Chondrocyte (in vitro differentiated cells): ENCODE data around the gene KRT6A. TPM values are rescaled to one million over a fixed set of nuclear protein-coding genes. Genes with fewer than 3 reads are reported as not detected.

Source experiments
- DNase-seq: peaks from one replicate; pipeline ENCODE4 v3.0.0; 2021; ENCODE audit warnings: mixed read lengths, low spot score
- H3K27ac Mint-ChIP-seq: one replicate; pipeline ENCODE4 v1.8.0; 2021; ENCODE audit warnings: mild to moderate bottlenecking, moderate library complexity, mixed read lengths; ENCODE audit not compliant: unreplicated experiment
- H3K27me3 Mint-ChIP-seq: 2 replicates; pipeline ENCODE4 v1.8.0; 2021; ENCODE audit warnings: low read depth, mixed read lengths
- H3K36me3 Mint-ChIP-seq: 2 replicates; pipeline ENCODE4 v1.8.0; 2021; ENCODE audit warnings: low read depth, mixed read lengths
- H3K4me1 Mint-ChIP-seq: 2 replicates; pipeline ENCODE4 v1.8.0; 2021; ENCODE audit warnings: low read depth, mild to moderate bottlenecking, mixed read lengths
- H3K4me3 Mint-ChIP-seq: one replicate; pipeline ENCODE4 v1.8.0; 2021; ENCODE audit warnings: mild to moderate bottlenecking, moderate library complexity, mixed read lengths; ENCODE audit not compliant: unreplicated experiment
- H3K9me3 Mint-ChIP-seq: 2 replicates; pipeline ENCODE4 v1.8.0; 2021; ENCODE audit warnings: low read depth, mixed read lengths
- total RNA-seq: library from RNA; stranded (reverse); gene quantifications from 3 replicates; pipeline ENCODE4 v1.2.1, GENCODE V29; 2021
- TF ChIP-seq, protein P1 (sequence below): fragments of 200-600 bp; sonication (generic); IDR thresholded peaks from 2 replicates; pipeline ENCODE4 v1.5.0; 2021; ENCODE audit warnings: antibody characterized with exemption, mild to moderate bottlenecking, moderate library complexity

Gene KRT6A
- total RNA-seq, 1 donor from 2014 or later, result not detected

DNA sequence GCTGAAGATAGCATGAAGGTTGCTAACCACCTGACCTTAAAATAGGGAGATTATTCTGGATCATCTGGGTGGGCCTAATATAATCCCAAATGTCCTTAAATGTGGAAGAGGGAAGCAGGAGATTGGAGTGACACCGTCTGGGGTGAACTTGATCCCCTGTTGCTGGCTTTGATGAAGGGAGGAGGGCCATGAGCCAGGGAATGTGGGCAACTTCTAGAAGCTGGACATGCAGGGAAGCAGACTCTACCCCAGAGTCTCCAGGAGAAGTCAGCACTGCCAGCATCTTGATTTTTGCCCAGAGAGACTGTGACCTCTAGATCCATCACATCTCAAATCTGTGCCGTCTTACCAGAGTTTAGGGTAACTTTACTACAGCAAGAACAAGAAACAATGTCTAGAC lies 36.4 kb upstream of the KRT6A start:
- Mint-ChIP-seq H3K4me1 (no peaks in the 10 kb centered on the region), H3K9me3 (no peaks in the 10 kb centered on the region), H3K27ac (no peak overlapping the region), H3K27me3 (peaks cover 27% of the 10 kb centered on the region), H3K36me3 (no peaks in the 10 kb centered on the region), H3K4me3 (no peak overlapping the region)
- TF ChIP-seq, protein P1, sequence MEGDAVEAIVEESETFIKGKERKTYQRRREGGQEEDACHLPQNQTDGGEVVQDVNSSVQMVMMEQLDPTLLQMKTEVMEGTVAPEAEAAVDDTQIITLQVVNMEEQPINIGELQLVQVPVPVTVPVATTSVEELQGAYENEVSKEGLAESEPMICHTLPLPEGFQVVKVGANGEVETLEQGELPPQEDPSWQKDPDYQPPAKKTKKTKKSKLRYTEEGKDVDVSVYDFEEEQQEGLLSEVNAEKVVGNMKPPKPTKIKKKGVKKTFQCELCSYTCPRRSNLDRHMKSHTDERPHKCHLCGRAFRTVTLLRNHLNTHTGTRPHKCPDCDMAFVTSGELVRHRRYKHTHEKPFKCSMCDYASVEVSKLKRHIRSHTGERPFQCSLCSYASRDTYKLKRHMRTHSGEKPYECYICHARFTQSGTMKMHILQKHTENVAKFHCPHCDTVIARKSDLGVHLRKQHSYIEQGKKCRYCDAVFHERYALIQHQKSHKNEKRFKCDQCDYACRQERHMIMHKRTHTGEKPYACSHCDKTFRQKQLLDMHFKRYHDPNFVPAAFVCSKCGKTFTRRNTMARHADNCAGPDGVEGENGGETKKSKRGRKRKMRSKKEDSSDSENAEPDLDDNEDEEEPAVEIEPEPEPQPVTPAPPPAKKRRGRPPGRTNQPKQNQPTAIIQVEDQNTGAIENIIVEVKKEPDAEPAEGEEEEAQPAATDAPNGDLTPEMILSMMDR, result no peak
- DNase-seq, result no peak

DNA sequence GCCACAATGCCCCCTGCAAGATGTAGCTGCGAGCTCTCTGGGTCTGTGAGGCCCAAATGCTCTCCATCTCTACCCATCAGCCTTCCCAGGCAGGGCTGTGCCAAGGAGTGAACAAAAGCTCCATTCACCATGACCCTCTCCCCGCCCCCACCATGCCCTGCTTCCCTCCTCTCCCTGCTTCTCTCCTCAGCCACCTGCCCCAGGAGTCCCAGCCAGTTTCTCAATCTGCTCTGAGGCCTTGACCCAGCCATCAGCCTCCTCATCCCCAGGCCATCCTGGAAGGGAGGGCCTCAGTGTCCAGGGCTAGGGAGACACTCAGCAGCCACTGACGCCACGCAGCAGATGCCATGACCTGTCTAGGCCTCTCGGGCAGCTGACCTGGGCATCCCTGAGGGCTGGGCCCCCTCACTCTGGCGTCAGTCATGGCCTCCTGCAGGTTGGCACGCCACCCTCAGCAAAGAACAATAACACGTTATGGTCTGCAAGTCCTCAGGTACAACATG lies 35.6 kb upstream of the KRT6A start:
- Mint-ChIP-seq H3K4me1 (no peaks in the 10 kb centered on the region), H3K36me3 (no peaks in the 10 kb centered on the region), H3K4me3 (no peak overlapping the region), H3K9me3 (no peaks in the 10 kb centered on the region), H3K27me3 (peaks cover 28% of the 10 kb centered on the region), H3K27ac (no peak overlapping the region)
- DNase-seq, result no peak
- TF ChIP-seq, protein P1, result no peak

DNA sequence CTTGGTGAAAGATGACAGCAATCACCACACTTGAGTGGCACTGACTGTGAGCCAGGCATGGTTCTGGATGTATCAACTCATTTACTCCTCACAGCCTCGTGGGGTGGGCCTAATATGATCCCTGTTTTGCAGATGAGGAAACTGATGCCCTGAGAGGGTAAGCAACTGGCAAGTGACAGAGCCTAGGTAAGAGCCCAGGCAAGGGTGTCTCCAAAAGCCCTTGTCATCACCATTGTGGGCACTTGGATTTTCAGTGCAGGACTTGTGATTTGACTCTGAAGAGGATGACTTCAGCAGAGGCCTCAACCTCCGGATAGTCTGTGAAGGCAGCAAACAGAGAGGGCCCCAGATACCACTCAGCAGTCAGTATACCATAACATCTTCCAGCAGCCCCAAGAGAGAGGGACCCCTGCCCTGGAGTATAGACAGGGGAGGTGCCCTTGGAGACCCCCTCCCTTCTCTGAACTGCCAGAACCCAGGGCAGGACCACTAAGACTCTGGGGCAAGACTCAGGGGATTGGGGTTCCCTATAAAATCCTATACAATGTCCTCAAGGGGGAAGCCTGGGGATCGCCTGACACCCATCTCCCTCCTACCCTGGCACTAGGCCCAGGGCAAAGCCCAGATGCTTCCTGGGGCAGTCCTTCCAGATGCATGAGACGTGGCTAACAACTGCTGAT lies 34.2 kb upstream of the KRT6A start:
- no peak for DNase-seq
- Mint-ChIP-seq H3K27me3 (peaks cover 34% of the 10 kb centered on the region), H3K4me3 (no peak overlapping the region), H3K27ac (no peak overlapping the region), H3K4me1 (peaks cover 4% of the 10 kb centered on the region), H3K36me3 (no peaks in the 10 kb centered on the region), H3K9me3 (no peaks in the 10 kb centered on the region)
- TF ChIP-seq, protein P1, result no peak

DNA sequence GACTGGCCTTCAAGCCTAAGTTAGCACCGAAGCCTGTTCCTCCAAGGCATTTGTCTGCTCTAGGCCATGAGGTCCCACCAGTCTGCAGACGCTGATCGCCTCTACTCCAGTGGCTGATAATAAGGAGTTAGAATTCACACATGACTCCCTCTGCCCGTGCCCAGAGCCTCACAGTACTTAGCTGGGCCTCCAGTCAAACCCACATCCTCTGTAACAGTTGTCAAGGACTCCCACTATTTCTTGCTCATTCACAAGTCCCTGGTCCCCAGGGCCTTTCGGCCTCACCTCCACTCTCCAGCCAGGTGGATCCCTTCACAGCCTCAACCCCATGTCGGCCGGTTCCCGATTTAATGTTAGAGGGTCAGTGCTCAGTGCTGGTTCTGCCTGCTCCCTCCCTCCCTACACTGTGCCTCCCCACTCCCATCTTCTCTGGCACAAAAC lies 33.5 kb upstream of the KRT6A start:
- peaks cover 31% of the 10 kb centered on the region for H3K27me3 Mint-ChIP-seq
- H3K36me3 Mint-ChIP-seq, result no peaks in the 10 kb centered on the region
- peaks cover 6% of the 10 kb centered on the region for H3K4me1 Mint-ChIP-seq
- TF ChIP-seq, protein P1, result no peak
- H3K27ac Mint-ChIP-seq, result no peak overlapping the region
- H3K4me3 Mint-ChIP-seq, result no peak overlapping the region
- DNase-seq, result no peak
- H3K9me3 Mint-ChIP-seq, result no peaks in the 10 kb centered on the region

DNA sequence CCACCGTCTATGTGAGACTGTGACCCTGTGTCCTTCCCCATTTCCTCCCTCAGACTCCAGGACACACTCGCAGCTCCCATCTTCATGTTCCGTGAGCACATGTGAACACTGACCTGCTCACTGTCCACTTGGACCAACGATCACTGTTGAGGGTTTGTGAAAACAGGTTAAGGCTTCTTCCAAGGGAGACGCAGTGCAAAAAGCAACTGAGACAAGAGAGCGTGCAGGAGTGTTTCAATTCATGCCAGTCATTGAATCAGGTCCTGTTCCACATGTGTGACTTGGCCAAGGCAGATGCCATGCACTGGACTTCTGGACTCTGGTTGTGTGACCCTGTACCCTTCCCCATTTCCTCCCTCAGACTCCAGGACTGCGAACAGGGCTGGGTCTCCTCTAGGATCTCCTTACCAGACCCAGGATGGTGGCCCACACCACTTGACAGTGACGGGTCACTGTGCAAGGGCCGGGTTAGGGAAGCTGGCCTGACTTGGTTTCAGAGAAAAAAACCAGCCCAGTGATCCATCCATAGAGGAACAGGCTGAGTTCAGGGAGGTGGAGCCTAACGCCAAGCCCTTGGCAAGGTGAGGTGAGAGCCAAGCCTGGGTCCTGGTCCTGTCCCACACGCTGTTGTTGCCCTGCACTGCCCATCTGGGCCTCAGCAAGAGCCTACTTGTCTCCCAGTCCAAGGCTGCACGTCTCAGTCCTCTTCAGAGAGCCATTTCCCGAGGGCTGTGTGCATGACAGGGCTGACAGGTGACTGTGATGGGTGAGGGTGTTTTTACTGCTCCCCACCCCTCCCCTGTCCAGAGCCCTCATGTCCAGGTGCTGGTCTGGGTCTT lies 32.8 kb upstream of the KRT6A start:
- TF ChIP-seq, protein P1, result no peak
- DNase-seq, result no peak
- Mint-ChIP-seq H3K4me1 (peaks cover 11% of the 10 kb centered on the region), H3K36me3 (no peaks in the 10 kb centered on the region), H3K27ac (no peak overlapping the region), H3K4me3 (no peak overlapping the region), H3K9me3 (no peaks in the 10 kb centered on the region), H3K27me3 (peaks cover 31% of the 10 kb centered on the region)
